ENCODE results near the gene SP7.
"Not testable (repeated sequence)": the region's sequence is repeated elsewhere in the genome, so short reads cannot be mapped to it uniquely, and the experiment has no call there.

The SP7 gene

GRCh38 chr12:53336181-53336681 is at the start of gene SP7:
Gene SP7, minus strand, starts transcription at chr12:53336354. Its CDS starts 708 bp downstream, at chr12:53335646.
- Mint-ChIP-seq H3K4me3 (no peak within 1 kb of the TSS), H3K36me3 (no peaks in the 10 kb centered on the region), H3K27ac (no peak within 1 kb of the TSS), H3K4me1 (peaks cover 15% of the 10 kb centered on the region), H3K9me3 (no peaks in the 10 kb centered on the region), H3K27me3 (peaks cover 96% of the 10 kb centered on the region)
- DNase-seq, result no peak
- CTCF ChIA-PET, result interaction anchor here (1.0 to 2.1 kb wide), 3 partner anchors 9 to 85 kb away, joined by 3 to 10 read pairs (median 6); partner anchors contain the start of gene AAAS

DNA sequence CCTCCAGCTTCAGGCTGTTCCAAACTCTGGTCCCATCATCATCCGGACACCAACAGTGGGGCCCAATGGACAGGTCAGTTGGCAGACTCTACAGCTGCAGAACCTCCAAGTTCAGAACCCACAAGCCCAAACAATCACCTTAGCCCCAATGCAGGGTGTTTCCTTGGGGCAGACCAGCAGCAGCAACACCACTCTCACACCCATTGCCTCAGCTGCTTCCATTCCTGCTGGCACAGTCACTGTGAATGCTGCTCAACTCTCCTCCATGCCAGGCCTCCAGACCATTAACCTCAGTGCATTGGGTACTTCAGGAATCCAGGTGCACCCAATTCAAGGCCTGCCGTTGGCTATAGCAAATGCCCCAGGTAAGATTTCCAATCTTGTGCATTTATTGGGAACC is 47.1 kb upstream of the SP7 start:
- Mint-ChIP-seq H3K9me3 (no peaks in the 10 kb centered on the region), H3K4me3 (peak overlapping the region; percentile 8), H3K4me1 (peaks cover 61% of the 10 kb centered on the region), H3K27me3 (no peaks in the 10 kb centered on the region), H3K27ac (peak overlapping the region; percentile 65), H3K36me3 (peaks cover 54% of the 10 kb centered on the region)
- no peak for DNase-seq
- CTCF ChIA-PET, result interaction anchor here (0.7 to 4.6 kb wide), 12 partner anchors 17 to 361 kb away, joined by 3 to 78 read pairs (median 3); partner anchors contain the start of genes AAAS and AMHR2

DNA sequence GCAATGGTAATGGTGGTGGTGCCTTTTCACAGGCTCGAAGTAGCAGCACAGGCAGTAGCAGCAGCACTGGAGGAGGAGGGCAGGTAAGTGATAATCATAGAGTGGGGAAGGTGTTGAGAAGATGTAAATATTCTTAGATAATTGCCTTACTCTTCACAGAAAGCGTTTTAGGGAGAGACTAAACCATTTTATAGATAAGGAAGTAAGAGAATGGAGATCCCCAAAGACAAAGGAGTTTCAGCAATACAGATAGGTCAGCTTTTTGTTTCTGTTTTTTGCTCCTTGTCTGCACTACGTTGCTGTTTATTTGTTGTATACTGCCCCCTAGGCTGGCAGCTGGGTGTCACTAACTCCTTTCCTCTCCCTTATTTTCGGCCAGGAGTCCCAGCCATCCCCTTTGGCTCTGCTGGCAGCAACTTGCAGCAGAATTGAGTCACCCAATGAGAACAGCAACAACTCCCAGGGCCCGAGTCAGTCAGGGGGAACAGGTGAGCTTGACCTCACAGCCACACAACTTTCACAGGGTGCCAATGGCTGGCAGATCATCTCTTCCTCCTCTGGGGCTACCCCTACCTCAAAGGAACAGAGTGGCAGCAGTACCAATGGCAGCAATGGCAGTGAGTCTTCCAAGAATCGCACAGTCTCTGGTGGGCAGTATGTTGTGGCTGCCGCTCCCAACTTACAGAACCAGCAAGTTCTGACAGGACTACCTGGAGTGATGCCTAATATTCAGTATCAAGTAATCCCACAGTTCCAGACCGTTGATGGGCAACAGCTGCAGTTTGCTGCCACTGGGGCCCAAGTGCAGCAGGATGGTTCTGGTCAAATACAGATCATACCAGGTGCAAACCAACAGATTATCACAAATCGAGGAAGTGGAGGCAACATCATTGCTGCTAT is 45.8 kb upstream of the SP7 start:
- H3K4me1 Mint-ChIP-seq, result peaks cover 51% of the 10 kb centered on the region
- no peaks in the 10 kb centered on the region for H3K27me3 Mint-ChIP-seq
- H3K36me3 Mint-ChIP-seq, result peaks cover 44% of the 10 kb centered on the region
- peak overlapping the region; percentile 92 for H3K27ac Mint-ChIP-seq
- peak; percentile 72 for DNase-seq
- peak overlapping the region; percentile 90 for H3K4me3 Mint-ChIP-seq
- CTCF ChIA-PET, result interaction anchor here (1.1 to 4.6 kb wide), 12 partner anchors 8 to 126 kb away, joined by 3 to 78 read pairs (median 6); partner anchors contain the start of genes AAAS and AMHR2
- H3K9me3 Mint-ChIP-seq, result no peaks in the 10 kb centered on the region

GRCh38 chr12:53380794-53381730 is 44.9 kb upstream of the SP7 start:
- no peaks in the 10 kb centered on the region for H3K27me3 Mint-ChIP-seq
- peak overlapping the region; percentile 90 for H3K4me3 Mint-ChIP-seq
- no peak for DNase-seq
- peaks cover 48% of the 10 kb centered on the region for H3K4me1 Mint-ChIP-seq
- H3K36me3 Mint-ChIP-seq, result peaks cover 41% of the 10 kb centered on the region
- peak overlapping the region; percentile 92 for H3K27ac Mint-ChIP-seq
- H3K9me3 Mint-ChIP-seq, result no peaks in the 10 kb centered on the region
- CTCF ChIA-PET, result interaction anchor here (0.8 to 4.6 kb wide), 12 partner anchors 9 to 127 kb away, joined by 4 to 78 read pairs (median 6); partner anchors contain the start of genes AAAS and AMHR2

GRCh38 chr12:53380104-53380793 is 44.1 kb upstream of the SP7 start, which contains the start of gene SP1:
Gene SP1, plus strand, starts transcription at chr12:53380176. Its CDS starts 116 bp downstream, at chr12:53380292.
- Mint-ChIP-seq H3K4me1 (peaks cover 45% of the 10 kb centered on the region), H3K27me3 (no peaks in the 10 kb centered on the region), H3K9me3 (no peaks in the 10 kb centered on the region), H3K36me3 (peaks cover 39% of the 10 kb centered on the region), H3K4me3 (peak within 1 kb of the TSS; percentile 90), H3K27ac (peak within 1 kb of the TSS; percentile 92)
- DNase-seq, result peak; percentile 91
- CTCF ChIA-PET, result interaction anchor here (0.8 to 3.7 kb wide), 6 partner anchors 28 to 59 kb away, joined by 4 to 29 read pairs (median 7); partner anchors contain the start of gene AAAS

- Mint-ChIP-seq H3K27me3 (no peaks in the 10 kb centered on the region), H3K36me3 (peaks cover 36% of the 10 kb centered on the region), H3K27ac (no peak overlapping the region), H3K9me3 (no peaks in the 10 kb centered on the region), H3K4me3 (no peak overlapping the region), H3K4me1 (peaks cover 43% of the 10 kb centered on the region)
- DNase-seq, result peak; percentile 100
- CTCF ChIA-PET, result interaction anchor here (0.9 to 2.1 kb wide), 3 partner anchors 28 to 42 kb away, joined by 4 to 17 read pairs (median 8); no protein-coding TSS in a partner anchor
Measured at GRCh38 chr12:53379389-53380103, 43.4 kb upstream of the SP7 start.

DNA sequence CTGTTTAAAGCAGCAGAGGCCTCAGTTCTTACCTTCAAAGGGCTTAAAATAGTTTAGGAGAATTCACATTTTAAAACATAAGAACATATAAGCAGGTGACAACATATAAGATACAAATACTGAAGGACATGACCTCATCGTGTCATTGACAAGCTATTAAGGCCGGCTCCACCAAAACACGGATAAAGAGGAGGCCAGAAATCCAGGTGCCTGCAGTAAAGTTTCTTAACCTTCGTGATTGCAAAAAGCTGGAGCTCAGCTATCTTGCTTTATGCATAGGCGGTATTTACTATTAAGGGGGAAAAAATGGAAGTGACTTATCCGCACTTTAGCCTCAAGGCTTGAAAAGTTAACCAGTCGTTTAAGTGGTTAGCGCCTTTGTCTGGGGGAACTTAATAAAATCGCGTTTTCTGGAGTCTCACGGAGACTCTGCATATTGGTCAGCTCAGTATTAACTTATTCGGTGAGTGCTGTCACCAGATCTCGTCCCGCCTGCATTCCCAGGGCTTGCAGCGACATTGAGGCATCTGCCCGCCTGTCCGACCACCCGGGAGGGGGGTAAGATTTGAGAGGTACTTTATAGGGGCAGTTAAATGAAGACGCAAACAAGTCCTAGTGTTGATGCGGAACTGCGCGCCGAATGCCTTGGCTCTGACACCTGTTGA is 42.7 kb upstream of the SP7 start:
- no peak for DNase-seq
- Mint-ChIP-seq H3K4me3 (no peak overlapping the region), H3K27me3 (no peaks in the 10 kb centered on the region), H3K4me1 (peaks cover 38% of the 10 kb centered on the region), H3K36me3 (peaks cover 30% of the 10 kb centered on the region), H3K27ac (no peak overlapping the region), H3K9me3 (no peaks in the 10 kb centered on the region)
- CTCF ChIA-PET, result interaction anchor here (1.8 to 2.1 kb wide), 2 partner anchors 27 to 42 kb away, joined by 8 to 17 read pairs; no protein-coding TSS in a partner anchor

DNA sequence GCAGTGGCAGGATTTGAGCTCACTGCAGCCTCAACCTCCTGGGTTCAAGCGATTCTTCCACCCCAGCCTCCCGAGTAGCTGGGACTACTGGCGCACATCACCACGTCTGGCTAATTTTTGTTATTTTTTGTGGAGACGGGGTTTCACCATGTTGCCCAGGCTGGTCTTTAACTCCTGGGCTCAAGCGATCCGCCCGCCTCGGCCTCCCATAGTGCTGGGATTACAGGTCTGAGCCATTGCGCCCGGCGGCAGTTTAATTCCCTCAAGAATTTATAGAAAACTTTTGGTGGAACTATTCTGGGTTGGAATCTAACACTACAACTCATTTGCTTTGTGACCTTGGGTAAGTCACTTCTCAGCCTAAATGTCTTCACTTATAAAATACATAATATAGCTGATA is 42.1 kb upstream of the SP7 start:
- no peaks in the 10 kb centered on the region for H3K9me3 Mint-ChIP-seq
- DNase-seq, result no peak
- no peaks in the 10 kb centered on the region for H3K27me3 Mint-ChIP-seq
- H3K4me1 Mint-ChIP-seq, result peaks cover 38% of the 10 kb centered on the region
- H3K36me3 Mint-ChIP-seq, result peaks cover 24% of the 10 kb centered on the region
- CTCF ChIA-PET, result interaction anchor here (2.1 kb wide), 1 partner anchor 43 kb away, joined by 8 read pairs; no protein-coding TSS in a partner anchor
- no peak overlapping the region for H3K27ac Mint-ChIP-seq
- no peak overlapping the region for H3K4me3 Mint-ChIP-seq

GRCh38 chr12:53376747-53377146 is 40.6 kb upstream of the SP7 start:
- CTCF ChIA-PET, result interaction anchor here (0.6 kb wide), 1 partner anchor 124 kb away, joined by 3 read pairs; the partner anchor contains the start of gene TARBP2
- DNase-seq, result no peak
- Mint-ChIP-seq H3K4me1 (peaks cover 34% of the 10 kb centered on the region), H3K9me3 (no peaks in the 10 kb centered on the region), H3K4me3 (no peak overlapping the region), H3K27ac (peak overlapping the region; percentile 67), H3K27me3 (no peaks in the 10 kb centered on the region), H3K36me3 (peaks cover 9% of the 10 kb centered on the region)

DNA sequence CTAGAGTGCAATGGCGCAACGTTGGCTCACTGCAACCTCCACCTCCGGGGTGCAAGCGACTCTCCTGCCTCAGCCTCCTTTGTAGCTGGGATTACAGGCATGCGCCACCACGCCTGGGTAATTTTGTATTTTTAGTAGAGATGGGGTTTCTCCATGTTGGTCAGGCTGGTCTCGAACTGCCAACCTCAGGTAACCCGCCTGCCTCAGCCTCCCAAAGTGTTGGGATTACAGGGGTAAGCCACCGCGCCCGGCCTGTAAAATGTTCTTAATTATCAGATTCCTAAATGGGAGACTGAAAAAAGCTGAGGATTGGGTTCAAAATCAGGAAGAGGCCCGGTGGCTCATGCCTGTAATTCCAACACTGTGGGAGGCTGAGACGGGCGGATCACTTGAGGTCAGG is 38.1 kb upstream of the SP7 start:
- CTCF ChIA-PET, result interaction anchor here (0.6 kb wide), 1 partner anchor 76 kb away, joined by 5 read pairs; no protein-coding TSS in a partner anchor
- H3K36me3 Mint-ChIP-seq, H3K9me3 Mint-ChIP-seq, H3K27me3 Mint-ChIP-seq, DNase-seq, H3K4me3 Mint-ChIP-seq: not testable (repeated sequence)
- H3K4me1 Mint-ChIP-seq, result peaks cover 39% of the 10 kb centered on the region
- peak overlapping the region; percentile 80 for H3K27ac Mint-ChIP-seq

GRCh38 chr12:53373554-53374133 is 37.5 kb upstream of the SP7 start:
- H3K27ac Mint-ChIP-seq, result peak overlapping the region; percentile 80
- H3K36me3 Mint-ChIP-seq, H3K9me3 Mint-ChIP-seq, H3K27me3 Mint-ChIP-seq, CTCF ChIA-PET, DNase-seq, H3K4me3 Mint-ChIP-seq: not testable (repeated sequence)
- H3K4me1 Mint-ChIP-seq, result peaks cover 42% of the 10 kb centered on the region
